GM12878 (cell line): ENCODE data around the gene PSAT1. TPM values are rescaled to one million over a fixed set of nuclear protein-coding genes. Genes with fewer than 3 reads are reported as not detected.

ENCODE experiments used
- ATAC-seq: fragments of 200-7000 bp; cut with Tn5 transposase; 3 replicates; pipeline ENCODE4 v1.9.1; 2020; ENCODE audit warnings: mild to moderate bottlenecking, moderate library complexity
- BruUV-seq: library from RNA; stranded (reverse); fragments of 400-500 nt; replicated peaks from 2 replicates; lab custom pipeline; 2021; lab: Mats Ljungman, UMichigan
- CTCF ChIA-PET: fragments of 300-600 bp; sonication (Branson Sonifier 250); formaldehyde crosslinking; extraction: SDS; loops from one replicate; lab custom pipeline; 2021; ENCODE audit warnings: inconsistent platforms; lab: Yijun Ruan, JAX
- POLR2A ChIA-PET: fragments of 350-600 bp; formaldehyde crosslinking; extraction: SDS; loops from one replicate; lab custom pipeline; 2021; ENCODE audit warnings: inconsistent platforms; lab: Charles Lee
- RAD21 ChIA-PET: fragments of 300-600 bp; sonication (Branson Sonifier 250); formaldehyde crosslinking; loops from one replicate; lab custom pipeline; 2023; ENCODE audit warnings: antibody characterized with exemption; ENCODE audit not compliant: unreplicated experiment; lab: Charles Lee
- SMC1A ChIA-PET: fragments of 300-600 bp; sonication (Branson Sonifier 250); formaldehyde crosslinking; loops from one replicate; lab custom pipeline; 2023; ENCODE audit not compliant: unreplicated experiment, uncharacterized antibody; lab: Charles Lee
- DNase-seq: peaks from one replicate; pipeline ENCODE4 v3.0.0-alpha.2; 2011; ENCODE audit warnings: low read depth, low spot score
- FAIRE-seq: peaks from 3 replicates; lab custom pipeline; 2011; peaks lifted over from hg19 to GRCh38; lab: Jason Lieb, UNC
- H2AFZ ChIP-seq: 2 replicates; pipeline ENCODE4 v1.6.0; 2011; ENCODE audit warnings: low read depth, low read length, control low read depth; ENCODE audit not compliant: control insufficient read depth
- H3K27ac ChIP-seq: 2 replicates; pipeline ENCODE4 v1.5.1; 2011; ENCODE audit warnings: control low read depth; ENCODE audit not compliant: control insufficient read depth, insufficient read depth
- H3K27me3 ChIP-seq, 2 experiments: replicated peaks in 1 of 2; 2 replicates each; pipeline versions ENCODE4 v1.6.0 to v1.6.1; 2011; ENCODE audit warnings: low read length in 1 of 2; ENCODE audit not compliant: control insufficient read depth in 2 of 2, insufficient read depth in 2 of 2
- H3K36me3 ChIP-seq, 2 experiments: 2 replicates each; pipeline ENCODE4 v1.5.1; 2011; ENCODE audit warnings: low read length in 1 of 2; ENCODE audit not compliant: control insufficient read depth in 2 of 2, insufficient read depth in 2 of 2
- H3K4me1 ChIP-seq: 2 replicates; pipeline ENCODE4 v1.6.1; 2011; ENCODE audit warnings: mild to moderate bottlenecking, low read length, moderate library complexity, mixed read lengths; ENCODE audit not compliant: control insufficient read depth, insufficient read depth
- H3K4me2 ChIP-seq: 2 replicates; pipeline ENCODE4 v1.6.0; 2011; ENCODE audit warnings: control low read depth; ENCODE audit not compliant: control insufficient read depth, insufficient read depth
- H3K4me3 ChIP-seq: fragments of 200-600 bp; sonication (generic); 2 replicates; pipeline ENCODE4 v1.5.1; 2016
- H3K79me2 ChIP-seq: 2 replicates; pipeline ENCODE4 v1.6.0; 2011; ENCODE audit warnings: low read length; ENCODE audit not compliant: control insufficient read depth, insufficient read depth
- H3K9ac ChIP-seq: 2 replicates; pipeline ENCODE4 v1.8.0; 2011; ENCODE audit warnings: low read length, control low read depth, mixed read lengths; ENCODE audit not compliant: control insufficient read depth, insufficient read depth
- H3K9me3 ChIP-seq: replicated peaks from 3 replicates; pipeline ENCODE4 v1.5.1; 2011; ENCODE audit warnings: mild to moderate bottlenecking, low read length; ENCODE audit not compliant: control insufficient read depth, insufficient read depth
- H4K20me1 ChIP-seq: 2 replicates; pipeline ENCODE4 v1.6.0; 2011; ENCODE audit not compliant: control insufficient read depth, insufficient read depth
- NR2F1 ChIP-seq: fragments of 450-650 bp; conservative IDR thresholded peaks from 2 replicates; pipeline ENCODE4 v1.6.1; 2017; ENCODE audit warnings: mild to moderate bottlenecking
- WGBS: methylation state at CpG from one replicate; pipeline ENCODE4 v1.1.6; 2016; ENCODE audit warnings: low lambda C conversion rate; ENCODE audit not compliant: insufficient replicate concordance, insufficient coverage; ENCODE audit errors: missing lambda C conversion rate; 5-methylcytosine and 5-hydroxymethylcytosine counted together
- in situ Hi-C: fragments of 300-500 bp; cut with MboI; formaldehyde crosslinking; loops from 9 replicates; pipeline ENCODE4 v1.14.3; 2018; ENCODE audit warnings: mixed read lengths
- intact Hi-C: fragments of 100-400 bp; cut with micrococcal nuclease; formaldehyde crosslinking; loops from one replicate; pipeline ENCODE4 v1.14.2; 2022; ENCODE audit not compliant: unreplicated experiment
- polyA plus RNA-seq, 11 experiments: library from polyadenylated mRNA; depleted of rRNA in 4 of 11; unstranded in 6 of 11; stranded (reverse) in 5 of 11; fragments of >200 nt; fragmentation: Nextera tagmentation in 4 of 11; fragmentation: Illumina TruSeq in 1 of 11; extraction: Ambion mirVana in 4 of 11; extraction: Trizol in 1 of 11; gene quantifications; 1 replicate in 1 of 11; 2 replicates in 10 of 11; pipeline versions ENCODE4 v1.2.1 to v1.2.3, GENCODE V29; 2011 to 2016; ENCODE audit warnings: inconsistent platforms in 2 of 11, missing spikeins in 2 of 11, low read depth in 1 of 11
- total RNA-seq, 4 experiments: library from RNA; depleted of rRNA in 3 of 4; stranded (reverse); fragments of >200 nt in 3 of 4; fragmentation: Illumina TruSeq in 1 of 4; extraction: Trizol in 1 of 4; gene quantifications; 2 replicates each; pipeline versions ENCODE4 v1.2.1 to v1.2.3, GENCODE V29; 2013 to 2021
- TF ChIP-seq, protein P1 (sequence below): fragments of 450-650 bp; formaldehyde crosslinking; IDR thresholded peaks from 2 replicates; pipeline ENCODE4 v1.4.0; 2022; ENCODE audit warnings: mild to moderate bottlenecking, moderate library complexity

The PSAT1 gene
- total and polyA plus RNA-seq, 10 of the 15 experiments (the other 5 are each of a cell fraction or from before 2014, with no cell fraction given), result 35.1 to 126 (median 51.9) TPM

DNA sequence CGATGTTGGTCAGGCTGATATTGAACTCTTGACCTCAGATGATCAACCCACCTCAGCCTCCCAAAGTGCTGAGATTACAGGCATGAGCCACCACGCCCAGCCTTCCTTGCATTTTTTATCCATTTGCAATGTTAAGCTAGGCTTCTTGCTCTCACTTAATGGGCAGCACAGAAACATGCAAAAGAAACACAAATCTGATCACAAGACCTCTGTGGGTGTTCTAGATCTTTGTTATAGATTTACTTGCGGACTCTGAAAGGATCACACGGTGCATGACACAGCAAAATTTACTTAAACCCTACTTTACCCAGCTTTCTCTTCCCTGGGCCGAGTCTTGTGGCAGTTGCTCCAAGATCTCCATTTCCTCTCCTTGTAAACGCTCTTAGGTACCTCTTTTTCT is 71.3 kb downstream of the PSAT1 start:
- ChIA-PET POLR2A (no interaction called here), RAD21 (interaction anchor here (1.1 to 2.1 kb wide), 4 partner anchors 102 to 129 kb away, joined by 3 to 19 read pairs (median 4); no protein-coding TSS in a partner anchor), CTCF (interaction anchor here (0.7 to 8.2 kb wide), 11 partner anchors 10 to 909 kb away, joined by 3 to 85 read pairs (median 11); partner anchors contain the start of gene PSAT1), SMC1A (interaction anchor here (0.7 to 4.0 kb wide), 2 partner anchors 105 to 1273 kb away, joined by 3 to 26 read pairs; no protein-coding TSS in a partner anchor)
- intact Hi-C loops, result loop anchor here (5.0 kb wide), 1 partner anchor 541 kb away; no protein-coding TSS in a partner anchor
- Histone ChIP-seq H3K9ac (no peak overlapping the region), H3K4me3 (no peak overlapping the region), H3K27me3 (no peaks in the 10 kb centered on the region; a peak in 1 of 4 replicates), H3K4me2 (no peak overlapping the region), H3K36me3 (no peaks in the 10 kb centered on the region), H2AFZ (no peak overlapping the region), H3K9me3 (no peaks in the 10 kb centered on the region), H3K4me1 (no peaks in the 10 kb centered on the region), H4K20me1 (no peaks in the 10 kb centered on the region), H3K27ac (no peak overlapping the region), H3K79me2 (no peaks in the 10 kb centered on the region)
- in situ Hi-C loops, result loop anchor here (5.0 kb wide), 1 partner anchor 101 kb away; no protein-coding TSS in a partner anchor
- no peak for FAIRE-seq
- WGBS, result 23% methylated on average over 6 of the region's 6 CpGs
- TF ChIP-seq, protein P1, sequence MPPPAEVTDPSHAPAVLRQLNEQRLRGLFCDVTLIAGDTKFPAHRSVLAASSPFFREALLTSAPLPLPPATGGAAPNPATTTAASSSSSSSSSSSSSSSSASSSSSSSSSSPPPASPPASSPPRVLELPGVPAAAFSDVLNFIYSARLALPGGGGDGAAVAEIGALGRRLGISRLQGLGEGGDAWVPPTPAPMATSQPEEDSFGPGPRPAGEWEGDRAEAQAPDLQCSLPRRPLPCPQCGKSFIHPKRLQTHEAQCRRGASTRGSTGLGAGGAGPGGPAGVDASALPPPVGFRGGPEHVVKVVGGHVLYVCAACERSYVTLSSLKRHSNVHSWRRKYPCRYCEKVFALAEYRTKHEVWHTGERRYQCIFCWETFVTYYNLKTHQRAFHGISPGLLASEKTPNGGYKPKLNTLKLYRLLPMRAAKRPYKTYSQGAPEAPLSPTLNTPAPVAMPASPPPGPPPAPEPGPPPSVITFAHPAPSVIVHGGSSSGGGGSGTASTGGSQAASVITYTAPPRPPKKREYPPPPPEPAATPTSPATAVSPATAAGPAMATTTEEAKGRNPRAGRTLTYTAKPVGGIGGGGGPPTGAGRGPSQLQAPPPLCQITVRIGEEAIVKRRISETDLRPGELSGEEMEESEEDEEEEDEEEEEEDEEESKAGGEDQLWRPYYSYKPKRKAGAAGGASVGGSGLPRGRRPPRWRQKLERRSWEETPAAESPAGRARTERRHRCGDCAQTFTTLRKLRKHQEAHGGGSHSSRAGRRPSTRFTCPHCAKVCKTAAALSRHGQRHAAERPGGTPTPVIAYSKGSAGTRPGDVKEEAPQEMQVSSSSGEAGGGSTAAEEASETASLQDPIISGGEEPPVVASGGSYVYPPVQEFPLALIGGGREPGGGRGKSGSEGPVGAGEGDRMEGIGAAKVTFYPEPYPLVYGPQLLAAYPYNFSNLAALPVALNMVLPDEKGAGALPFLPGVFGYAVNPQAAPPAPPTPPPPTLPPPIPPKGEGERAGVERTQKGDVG (CRISPR knock-in tag), result no peak
- TF ChIP-seq NR2F1, result no peak
- DNase-seq, result no peak
- no TSS peak for BruUV-seq
- ATAC-seq, result no peak
